DND-41 (cell line): ENCODE measurements around the gene WBP1L.

ENCODE experiments used
- EZH2 ChIP-seq: IDR thresholded peaks from 3 replicates; pipeline ENCODE4 v1.6.1; 2012; ENCODE audit warnings: borderline replicate concordance, low read depth, mild to moderate bottlenecking, moderate library complexity, low read length, inconsistent platforms; ENCODE audit not compliant: severe bottlenecking
- TF ChIP-seq, protein P1 (sequence below): IDR thresholded peaks from 2 replicates; pipeline ENCODE4 v1.5.1; 2012; ENCODE audit warnings: borderline replicate concordance, low read length, moderate library complexity, mild to moderate bottlenecking; ENCODE audit not compliant: poor library complexity, severe bottlenecking; ENCODE audit errors: extremely low read depth

DNA sequence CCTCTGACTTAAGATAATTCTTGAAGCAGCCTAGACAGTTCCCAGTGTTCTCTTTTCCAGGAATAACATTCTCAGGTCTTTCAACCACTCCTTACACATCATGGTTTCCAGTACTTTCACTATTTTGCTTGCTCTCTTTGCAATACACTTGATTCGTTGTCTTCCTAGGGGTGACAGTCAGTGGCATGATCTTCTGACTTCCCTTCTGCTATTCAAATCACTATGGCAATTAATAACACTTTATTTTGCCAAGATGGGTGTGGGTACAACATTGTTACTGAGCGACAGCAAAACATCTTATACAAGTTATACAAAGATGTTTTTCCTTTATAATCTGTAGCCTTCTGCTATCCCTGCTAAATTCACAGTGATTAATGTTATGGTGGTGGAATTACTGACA, 44.9 kb upstream of the WBP1L start:
- TF ChIP-seq, protein P1, sequence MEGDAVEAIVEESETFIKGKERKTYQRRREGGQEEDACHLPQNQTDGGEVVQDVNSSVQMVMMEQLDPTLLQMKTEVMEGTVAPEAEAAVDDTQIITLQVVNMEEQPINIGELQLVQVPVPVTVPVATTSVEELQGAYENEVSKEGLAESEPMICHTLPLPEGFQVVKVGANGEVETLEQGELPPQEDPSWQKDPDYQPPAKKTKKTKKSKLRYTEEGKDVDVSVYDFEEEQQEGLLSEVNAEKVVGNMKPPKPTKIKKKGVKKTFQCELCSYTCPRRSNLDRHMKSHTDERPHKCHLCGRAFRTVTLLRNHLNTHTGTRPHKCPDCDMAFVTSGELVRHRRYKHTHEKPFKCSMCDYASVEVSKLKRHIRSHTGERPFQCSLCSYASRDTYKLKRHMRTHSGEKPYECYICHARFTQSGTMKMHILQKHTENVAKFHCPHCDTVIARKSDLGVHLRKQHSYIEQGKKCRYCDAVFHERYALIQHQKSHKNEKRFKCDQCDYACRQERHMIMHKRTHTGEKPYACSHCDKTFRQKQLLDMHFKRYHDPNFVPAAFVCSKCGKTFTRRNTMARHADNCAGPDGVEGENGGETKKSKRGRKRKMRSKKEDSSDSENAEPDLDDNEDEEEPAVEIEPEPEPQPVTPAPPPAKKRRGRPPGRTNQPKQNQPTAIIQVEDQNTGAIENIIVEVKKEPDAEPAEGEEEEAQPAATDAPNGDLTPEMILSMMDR = no peak
- TF ChIP-seq EZH2 = no peak
